Stimulated activated CD8-positive, alpha-beta memory T cell treated with anti-CD3 and anti-CD28 coated beads, Interleukin-4, amount 100 ng/mL, for 24 hours (primary cell): Measurements from ENCODE around the gene GRIP2.

Source experiments
- DNase-seq: peaks from one replicate; pipeline ENCODE4 v3.0.0-alpha.2; 2020; ENCODE audit warnings: low read depth

The GRIP2 gene

GRCh38 chr3:14505803-14506500 is 34.2 kb downstream of the GRIP2 start:
- DNase-seq, result no peak

- no peak for DNase-seq
Measured at GRCh38 chr3:14505001-14505802, 34.9 kb downstream of the GRIP2 start.

GRCh38 chr3:14503706-14504065 is 36.5 kb downstream of the GRIP2 start:
- no peak for DNase-seq

GRCh38 chr3:14503033-14503705 is 37.0 kb downstream of the GRIP2 start:
- DNase-seq, result no peak

GRCh38 chr3:14502472-14502871 is 37.7 kb downstream of the GRIP2 start:
- no peak for DNase-seq

GRCh38 chr3:14497321-14497720 is 42.8 kb downstream of the GRIP2 start:
- no peak for DNase-seq

GRCh38 chr3:14496351-14496750 is 43.8 kb downstream of the GRIP2 start:
- no peak for DNase-seq

- DNase-seq, result no peak
Measured at GRCh38 chr3:14494973-14495300, 45.2 kb downstream of the GRIP2 start.

GRCh38 chr3:14494279-14494972 is 45.7 kb downstream of the GRIP2 start:
- no peak for DNase-seq

- DNase-seq, result no peak
Measured at GRCh38 chr3:14492948-14493881, 46.9 kb downstream of the GRIP2 start.

- DNase-seq, result no peak
Measured at GRCh38 chr3:14491396-14492190, 48.5 kb downstream of the GRIP2 start.

GRCh38 chr3:14490831-14491230 is 49.3 kb downstream of the GRIP2 start:
- no peak for DNase-seq

- DNase-seq, result no peak
Measured at GRCh38 chr3:14490255-14490654, 49.9 kb downstream of the GRIP2 start.

GRCh38 chr3:14489641-14490040 is 50.5 kb downstream of the GRIP2 start:
- DNase-seq, result no peak

- DNase-seq, result no peak
Measured at GRCh38 chr3:14488286-14489041, 51.7 kb downstream of the GRIP2 start.

- DNase-seq, result no peak
Measured at GRCh38 chr3:14487821-14488220, 52.3 kb downstream of the GRIP2 start.

GRCh38 chr3:14487086-14487485 is 53.1 kb downstream of the GRIP2 start:
- no peak for DNase-seq

GRCh38 chr3:14486460-14486859 is 53.7 kb downstream of the GRIP2 start:
- DNase-seq, result no peak

- no peak for DNase-seq
Measured at GRCh38 chr3:14485981-14486380, 54.2 kb downstream of the GRIP2 start.

- DNase-seq, result no peak
Measured at GRCh38 chr3:14484741-14485140, 55.4 kb downstream of the GRIP2 start.
